SKM-1 (cell line): ENCODE measurements around the gene ULBP1.
"Not testable (repeated sequence)": the region's sequence is repeated elsewhere in the genome, so short reads cannot be mapped to it uniquely, and the experiment has no call there.

Source experiments
- DNase-seq: peaks from one replicate; lab custom pipeline; 2025; ENCODE audit not compliant: unreplicated experiment; lab: John Stamatoyannopoulos, UW

The ULBP1 gene

GRCh38 chr6:150004101-150004782, 40.5 kb downstream of the ULBP1 start:
- no peak for DNase-seq

GRCh38 chr6:150004783-150005717, 41.3 kb downstream of the ULBP1 start:
- DNase-seq = peak; percentile 17

- no peak for DNase-seq
Observed at GRCh38 chr6:150005761-150006651, 42.3 kb downstream of the ULBP1 start.

- DNase-seq = no peak
Observed at GRCh38 chr6:150006961-150007464, 43.3 kb downstream of the ULBP1 start.

- no peak for DNase-seq
Observed at GRCh38 chr6:150008588-150008987, 44.8 kb downstream of the ULBP1 start.

GRCh38 chr6:150012846-150013784, 49.4 kb downstream of the ULBP1 start:
- not testable (repeated sequence) for DNase-seq

- DNase-seq = not testable (repeated sequence)
Observed at GRCh38 chr6:150013785-150014622, 50.3 kb downstream of the ULBP1 start.

GRCh38 chr6:150014623-150015280, 51.0 kb downstream of the ULBP1 start:
- not testable (repeated sequence) for DNase-seq

- not testable (repeated sequence) for DNase-seq
Observed at GRCh38 chr6:150015281-150016001, 51.7 kb downstream of the ULBP1 start.

GRCh38 chr6:150016324-150017185, 52.8 kb downstream of the ULBP1 start:
- peak; percentile 8 for DNase-seq

- not testable (repeated sequence) for DNase-seq
Observed at GRCh38 chr6:150017186-150017521, 53.4 kb downstream of the ULBP1 start.

GRCh38 chr6:150018846-150019580, 55.3 kb downstream of the ULBP1 start:
- no peak for DNase-seq

- DNase-seq = not testable (repeated sequence)
Observed at GRCh38 chr6:150021870-150022269, 58.1 kb downstream of the ULBP1 start.
